ENCODE data around the gene CCDC192. TPM values are rescaled to one million over a fixed set of nuclear protein-coding genes. Genes with fewer than 3 reads are reported as not detected.

The CCDC192 gene
- polyA plus RNA-seq, 4 donors, result 0.07 to 0.49 TPM; not detected in 2

DNA sequence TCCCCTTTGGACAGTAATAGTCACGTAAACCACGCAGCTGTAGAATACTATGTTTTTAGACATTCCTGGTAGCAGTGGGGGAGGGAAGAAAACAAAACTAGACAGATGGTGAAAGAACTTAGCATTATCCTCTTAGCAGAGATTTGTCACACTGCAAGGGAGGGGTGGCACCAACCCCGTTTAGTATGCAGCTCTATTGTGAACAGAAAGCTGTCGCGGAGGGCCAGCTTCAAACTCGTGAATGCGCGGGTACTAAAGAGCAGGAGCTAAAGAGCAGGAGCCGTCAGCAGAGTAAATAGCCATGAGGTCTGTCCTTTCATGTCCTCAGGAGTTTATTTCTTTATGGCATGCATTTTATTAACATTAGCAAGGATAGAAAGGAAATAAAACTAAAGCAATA, 238.5 kb downstream of the CCDC192 start:
- H3K9me3 ChIP-seq (ENCODE audit: control insufficient read depth in 2 of 2, insufficient read depth in 1 of 2, low read depth in 1 of 2, low read length in 1 of 2), result no peaks in the 10 kb centered on the region
- H3K27me3 ChIP-seq (ENCODE audit: control insufficient read depth in 3 of 3, insufficient read depth in 3 of 3, low read length in 3 of 3), result no peaks in the 10 kb centered on the region
- peak overlapping the region in 2 of 3 donors; percentile 17 to 52 for H3K27ac ChIP-seq (ENCODE audit: low read depth in 1 of 3, low read length in 2 of 3)
- FAIRE-seq, result no peak
- H3K4me1 ChIP-seq (ENCODE audit: control insufficient read depth in 3 of 3, insufficient read depth in 2 of 3, low read depth in 1 of 3, low read length in 2 of 3), result peaks cover 0 to 9% (median 2%) of the 10 kb centered on the region in 3 donors
- 14 to 35% (median 32%) methylated on average over 9 of the region's 9 CpGs for WGBS, 3 donors
- peak; percentile 64 to 66 for DNase-seq
- H3K36me3 ChIP-seq (ENCODE audit: control insufficient read depth in 3 of 3, insufficient read depth in 2 of 3, low read depth in 1 of 3, low read length in 3 of 3), result no peaks in the 10 kb centered on the region
- peak overlapping the region in 1 of 3 donors; percentile 28 for H3K4me3 ChIP-seq (ENCODE audit: low read depth in 1 of 3, low read length in 3 of 3)

DNA sequence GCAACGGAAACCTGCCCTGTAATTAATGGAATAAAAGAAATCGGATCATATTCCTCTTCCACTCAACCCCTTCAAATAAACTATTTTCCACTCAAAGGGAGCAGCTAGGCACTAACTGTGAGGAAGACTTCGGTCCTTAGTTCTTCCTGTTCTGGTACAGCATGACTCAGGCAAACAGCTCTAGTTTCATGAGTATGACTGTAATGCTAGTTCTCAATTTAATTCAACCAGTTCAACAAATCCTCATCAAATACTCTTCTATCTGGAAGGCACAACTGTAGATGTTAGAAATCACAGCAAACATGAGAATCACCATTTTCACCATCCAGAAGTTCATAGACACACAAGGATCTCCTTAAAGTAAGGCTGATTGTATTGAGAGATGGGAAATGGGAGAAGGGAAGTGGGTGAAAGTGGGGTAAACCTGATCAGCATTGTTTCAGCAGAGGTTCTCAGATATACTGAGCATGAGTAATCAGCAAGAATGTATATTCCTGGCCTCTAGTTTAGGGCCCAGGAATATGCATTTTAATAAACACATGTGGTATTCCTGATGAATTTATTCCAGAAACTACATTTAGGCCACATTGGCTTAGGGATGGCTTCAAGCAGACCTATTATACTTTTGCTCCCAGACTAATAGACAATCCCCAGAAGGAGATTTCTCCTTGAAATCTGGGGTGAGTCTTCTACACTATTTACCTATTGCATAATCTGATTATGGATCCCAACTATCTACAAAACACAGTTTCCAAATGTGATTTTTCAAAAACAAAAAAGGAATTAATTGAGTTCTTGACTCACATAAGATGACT, 239.3 kb downstream of the CCDC192 start:
- no peaks in the 10 kb centered on the region for H3K27me3 ChIP-seq (ENCODE audit: control insufficient read depth in 3 of 3, insufficient read depth in 3 of 3, low read length in 3 of 3)
- no peak overlapping the region for H3K27ac ChIP-seq (ENCODE audit: low read depth in 1 of 3, low read length in 2 of 3)
- H3K4me1 ChIP-seq (ENCODE audit: control insufficient read depth in 3 of 3, insufficient read depth in 2 of 3, low read depth in 1 of 3, low read length in 2 of 3), result peaks cover 0 to 9% (median 2%) of the 10 kb centered on the region in 3 donors
- no peaks in the 10 kb centered on the region for H3K9me3 ChIP-seq (ENCODE audit: control insufficient read depth in 2 of 2, insufficient read depth in 1 of 2, low read depth in 1 of 2, low read length in 1 of 2)
- H3K36me3 ChIP-seq (ENCODE audit: control insufficient read depth in 3 of 3, insufficient read depth in 2 of 3, low read depth in 1 of 3, low read length in 3 of 3), result no peaks in the 10 kb centered on the region
- H3K4me3 ChIP-seq (ENCODE audit: low read depth in 1 of 3, low read length in 3 of 3), result no peak overlapping the region
- WGBS, 3 donors, result 28 to 47% (median 41%) methylated on average over 3 of the region's 3 CpGs
- DNase-seq, result peak; percentile 9 to 51
- no peak for FAIRE-seq

DNA sequence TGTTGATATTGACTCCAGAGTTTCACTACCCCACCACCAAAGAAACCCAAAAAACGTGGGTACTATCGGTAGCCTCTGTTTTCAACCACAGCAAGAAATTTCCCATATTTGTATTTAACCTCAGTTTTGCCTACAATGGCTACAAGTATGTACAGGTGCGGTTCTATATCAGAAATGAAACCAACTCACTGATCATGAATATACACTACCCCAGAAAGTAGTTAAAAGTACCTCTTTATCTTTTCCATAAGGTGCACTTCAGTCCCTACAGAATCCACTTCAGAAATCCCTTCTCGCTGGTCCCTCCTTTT, 239.8 kb downstream of the CCDC192 start:
- Histone ChIP-seq H3K4me1 (ENCODE audit: control insufficient read depth in 3 of 3, insufficient read depth in 2 of 3, low read depth in 1 of 3, low read length in 2 of 3) (peaks cover 0 to 9% (median 2%) of the 10 kb centered on the region in 3 donors), H3K9me3 (ENCODE audit: control insufficient read depth in 2 of 2, insufficient read depth in 1 of 2, low read depth in 1 of 2, low read length in 1 of 2) (no peaks in the 10 kb centered on the region), H3K27me3 (ENCODE audit: control insufficient read depth in 3 of 3, insufficient read depth in 3 of 3, low read length in 3 of 3) (no peaks in the 10 kb centered on the region), H3K27ac (ENCODE audit: low read depth in 1 of 3, low read length in 2 of 3) (no peak overlapping the region), H3K36me3 (ENCODE audit: control insufficient read depth in 3 of 3, insufficient read depth in 2 of 3, low read depth in 1 of 3, low read length in 3 of 3) (no peaks in the 10 kb centered on the region), H3K4me3 (ENCODE audit: low read depth in 1 of 3, low read length in 3 of 3) (no peak overlapping the region)
- DNase-seq (no peak), FAIRE-seq (no peak)
- WGBS, 3 donors, result 50 to 74% (median 52%) methylated on average over 4 of the region's 4 CpGs

DNA sequence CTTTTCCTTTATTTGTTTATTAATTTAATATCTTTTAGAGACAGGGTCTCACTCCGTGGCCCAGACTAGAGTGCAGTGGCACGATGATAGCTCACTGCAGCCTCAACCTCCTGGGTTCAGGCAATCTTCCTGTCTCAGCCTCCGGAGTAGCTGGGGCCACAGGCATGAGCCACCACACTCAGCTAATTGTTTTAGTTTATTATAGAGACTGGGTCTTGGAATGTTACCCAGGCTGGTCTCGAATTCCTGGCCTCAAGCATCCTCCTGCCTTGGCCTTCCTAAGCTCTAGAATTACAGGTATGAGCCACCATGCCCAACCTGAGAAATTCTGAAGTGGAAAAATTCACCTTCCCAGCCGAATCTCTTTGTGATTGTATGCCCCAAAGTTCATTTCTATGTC, 240.9 kb downstream of the CCDC192 start:
- no peak for FAIRE-seq
- Histone ChIP-seq H3K4me3 (ENCODE audit: low read depth in 1 of 3, low read length in 3 of 3) (no peak overlapping the region), H3K9me3 (ENCODE audit: control insufficient read depth in 2 of 2, insufficient read depth in 1 of 2, low read depth in 1 of 2, low read length in 1 of 2) (no peaks in the 10 kb centered on the region), H3K36me3 (ENCODE audit: control insufficient read depth in 3 of 3, insufficient read depth in 2 of 3, low read depth in 1 of 3, low read length in 3 of 3) (no peaks in the 10 kb centered on the region), H3K4me1 (ENCODE audit: control insufficient read depth in 3 of 3, insufficient read depth in 2 of 3, low read depth in 1 of 3, low read length in 2 of 3) (peaks cover 0 to 9% (median 2%) of the 10 kb centered on the region in 3 donors), H3K27ac (ENCODE audit: low read depth in 1 of 3, low read length in 2 of 3) (no peak overlapping the region), H3K27me3 (ENCODE audit: control insufficient read depth in 3 of 3, insufficient read depth in 3 of 3, low read length in 3 of 3) (no peaks in the 10 kb centered on the region)
- WGBS, 3 donors, result 31 to 68% (median 57%) methylated on average over 5 of the region's 5 CpGs
- no peak for DNase-seq

DNA sequence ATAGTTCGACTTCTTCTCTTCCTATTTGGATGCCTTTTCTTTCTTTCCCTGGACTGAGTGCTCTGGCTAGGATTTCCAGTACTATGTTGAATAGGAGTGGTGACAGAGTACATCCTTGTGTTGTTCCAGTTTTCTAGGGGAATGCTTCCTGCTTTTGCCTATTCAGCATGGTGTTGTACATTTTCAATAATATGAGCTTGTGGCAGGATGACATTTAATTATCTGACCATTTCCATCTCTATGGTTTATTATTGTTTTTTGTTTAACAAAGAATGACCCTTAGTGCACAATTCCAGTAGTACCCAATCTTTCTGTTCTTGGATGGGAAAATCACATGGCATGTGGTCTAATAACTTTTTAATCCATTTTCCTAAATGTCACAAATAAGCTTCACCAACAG, 244.8 kb downstream of the CCDC192 start:
- FAIRE-seq (no peak), DNase-seq (no peak)
- Histone ChIP-seq H3K36me3 (ENCODE audit: control insufficient read depth in 3 of 3, insufficient read depth in 2 of 3, low read depth in 1 of 3, low read length in 3 of 3) (peaks cover 0 to 3% (median 0%) of the 10 kb centered on the region in 3 donors), H3K9me3 (ENCODE audit: control insufficient read depth in 2 of 2, insufficient read depth in 1 of 2, low read depth in 1 of 2, low read length in 1 of 2) (no peaks in the 10 kb centered on the region), H3K4me3 (ENCODE audit: low read depth in 1 of 3, low read length in 3 of 3) (no peak overlapping the region), H3K27me3 (ENCODE audit: control insufficient read depth in 3 of 3, insufficient read depth in 3 of 3, low read length in 3 of 3) (no peaks in the 10 kb centered on the region), H3K4me1 (ENCODE audit: control insufficient read depth in 3 of 3, insufficient read depth in 2 of 3, low read depth in 1 of 3, low read length in 2 of 3) (peaks cover 0 to 7% (median 2%) of the 10 kb centered on the region in 3 donors), H3K27ac (ENCODE audit: low read depth in 1 of 3, low read length in 2 of 3) (no peak overlapping the region)
- WGBS, 3 donors, result 84 to 100% (median 95%) methylated on average over 1 of the region's 1 CpG

DNA sequence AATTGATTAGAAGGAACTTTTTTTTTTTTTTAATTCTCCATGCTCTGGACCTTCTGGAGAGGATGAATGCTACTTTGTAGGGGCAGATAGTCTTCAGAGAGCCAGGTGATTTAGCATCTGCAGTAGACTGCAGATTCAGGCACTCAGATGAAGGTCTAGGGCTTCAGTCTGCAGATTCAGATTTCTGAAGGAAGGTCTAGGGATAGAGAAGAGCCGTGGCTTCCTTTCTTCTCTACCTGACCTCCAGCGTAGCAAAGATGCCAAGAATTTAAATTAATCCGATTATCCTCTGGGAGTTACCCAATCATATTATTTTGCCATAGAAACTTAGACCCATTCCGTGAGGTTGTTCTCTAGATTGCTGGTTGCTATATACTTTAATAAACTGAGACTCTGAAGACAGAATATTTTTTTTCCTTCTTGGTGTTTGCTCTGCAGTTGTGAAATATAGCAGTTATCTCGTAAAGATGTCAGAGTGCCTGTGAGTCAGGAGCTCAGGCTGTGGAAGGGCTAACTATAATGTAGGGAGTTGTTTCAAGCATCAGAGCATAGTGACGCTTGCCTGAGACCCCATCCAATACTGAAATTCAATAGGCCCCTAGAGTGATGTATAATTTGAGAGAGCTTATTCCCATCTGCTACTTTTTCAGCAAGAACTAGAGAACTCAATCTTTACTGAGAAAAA, 247.7 kb downstream of the CCDC192 start:
- H3K27ac ChIP-seq (ENCODE audit: low read depth in 1 of 3, low read length in 2 of 3), result no peak overlapping the region
- no peaks in the 10 kb centered on the region for H3K9me3 ChIP-seq (ENCODE audit: control insufficient read depth in 2 of 2, insufficient read depth in 1 of 2, low read depth in 1 of 2, low read length in 1 of 2)
- DNase-seq (peak in 1 of 2 donors; percentile 64), FAIRE-seq (no peak)
- no peaks in the 10 kb centered on the region for H3K27me3 ChIP-seq (ENCODE audit: control insufficient read depth in 3 of 3, insufficient read depth in 3 of 3, low read length in 3 of 3)
- no peak overlapping the region for H3K4me3 ChIP-seq (ENCODE audit: low read depth in 1 of 3, low read length in 3 of 3)
- 77 to 90% (median 84%) methylated on average over 6 of the region's 6 CpGs for WGBS, 3 donors
- H3K4me1 ChIP-seq (ENCODE audit: control insufficient read depth in 3 of 3, insufficient read depth in 2 of 3, low read depth in 1 of 3, low read length in 2 of 3), result peaks cover 0 to 3% (median 0%) of the 10 kb centered on the region in 3 donors
- H3K36me3 ChIP-seq (ENCODE audit: control insufficient read depth in 3 of 3, insufficient read depth in 2 of 3, low read depth in 1 of 3, low read length in 3 of 3), result peaks cover 0 to 3% (median 0%) of the 10 kb centered on the region in 3 donors

DNA sequence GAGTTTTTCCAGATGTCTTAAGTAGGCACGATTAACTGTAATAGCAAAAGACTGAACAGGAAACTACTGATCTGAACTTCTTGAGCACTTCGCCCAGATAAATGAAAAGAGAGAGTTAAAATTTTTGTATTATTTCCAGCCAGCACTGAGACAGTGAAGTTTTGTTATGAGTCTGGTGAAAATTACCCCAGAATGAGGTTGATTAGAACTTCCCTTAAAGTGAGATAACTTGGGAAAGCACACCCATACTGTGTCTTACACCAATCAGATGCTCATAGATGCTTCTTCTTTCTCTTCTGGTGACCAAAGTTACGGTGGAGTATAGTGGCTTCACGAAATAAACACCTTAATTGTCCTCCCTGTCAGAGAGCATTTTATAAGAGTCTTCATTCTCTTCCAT, 248.6 kb downstream of the CCDC192 start:
- H3K27ac ChIP-seq (ENCODE audit: low read depth in 1 of 3, low read length in 2 of 3), result no peak overlapping the region

DNA sequence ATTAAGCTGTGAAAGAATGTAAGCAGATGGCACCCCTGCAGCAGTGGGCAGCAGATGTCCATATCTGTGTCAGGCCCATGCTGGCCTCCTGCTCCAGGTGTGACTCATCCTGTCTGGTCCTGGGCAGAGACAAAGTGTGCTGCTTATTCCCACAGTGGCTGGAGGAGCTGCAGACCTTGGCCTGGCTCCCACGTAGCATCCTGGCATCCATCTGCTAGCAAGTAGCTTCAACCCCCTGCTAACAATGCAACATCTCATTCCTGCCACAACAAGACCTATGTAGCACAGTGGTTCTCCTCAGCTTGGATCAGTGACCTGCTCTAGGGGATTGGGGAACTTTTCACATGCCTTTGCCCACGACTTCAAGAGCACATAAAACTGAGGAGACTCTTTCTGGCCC, 254.0 kb downstream of the CCDC192 start:
- peaks cover 4 to 45% (median 12%) of the 10 kb centered on the region in 3 donors for H3K4me1 ChIP-seq (ENCODE audit: control insufficient read depth in 3 of 3, insufficient read depth in 2 of 3, low read depth in 1 of 3, low read length in 2 of 3)
- no peak overlapping the region for H3K4me3 ChIP-seq (ENCODE audit: low read depth in 1 of 3, low read length in 3 of 3)
- FAIRE-seq, result no peak
- DNase-seq, result peak in 1 of 2 donors; percentile 38
- 27 to 46% (median 34%) methylated on average over 2 of the region's 2 CpGs for WGBS, 3 donors
- H3K27me3 ChIP-seq (ENCODE audit: control insufficient read depth in 3 of 3, insufficient read depth in 3 of 3, low read length in 3 of 3), result no peaks in the 10 kb centered on the region
- H3K36me3 ChIP-seq (ENCODE audit: control insufficient read depth in 3 of 3, insufficient read depth in 2 of 3, low read depth in 1 of 3, low read length in 3 of 3), result peaks cover 0 to 3% (median 0%) of the 10 kb centered on the region in 3 donors
- H3K27ac ChIP-seq (ENCODE audit: low read depth in 1 of 3, low read length in 2 of 3), result peak overlapping the region in 2 of 3 donors; percentile 35 to 52
- no peaks in the 10 kb centered on the region for H3K9me3 ChIP-seq (ENCODE audit: control insufficient read depth in 2 of 2, insufficient read depth in 1 of 2, low read depth in 1 of 2, low read length in 1 of 2)

More for the DNA sequence above, 248.6 kb downstream of the CCDC192 start:
- FAIRE-seq (no peak), DNase-seq (no peak)
- Histone ChIP-seq H3K36me3 (ENCODE audit: control insufficient read depth in 3 of 3, insufficient read depth in 2 of 3, low read depth in 1 of 3, low read length in 3 of 3) (peaks cover 0 to 3% (median 0%) of the 10 kb centered on the region in 3 donors), H3K4me1 (ENCODE audit: control insufficient read depth in 3 of 3, insufficient read depth in 2 of 3, low read depth in 1 of 3, low read length in 2 of 3) (peaks cover 0 to 5% (median 0%) of the 10 kb centered on the region in 3 donors), H3K9me3 (ENCODE audit: control insufficient read depth in 2 of 2, insufficient read depth in 1 of 2, low read depth in 1 of 2, low read length in 1 of 2) (no peaks in the 10 kb centered on the region), H3K4me3 (ENCODE audit: low read depth in 1 of 3, low read length in 3 of 3) (no peak overlapping the region), H3K27me3 (ENCODE audit: control insufficient read depth in 3 of 3, insufficient read depth in 3 of 3, low read length in 3 of 3) (no peaks in the 10 kb centered on the region)
- 79 to 89% (median 80%) methylated on average over 4 of the region's 4 CpGs for WGBS, 3 donors

Measured in small intestine (tissue), 7 donors.